Activated T-cell treated with anti-CD3 and anti-CD28 coated beads for 4 hours (primary cell): Measurements from ENCODE around the gene KLF7.

Experiments
- DNase-seq: peaks from one replicate; pipeline ENCODE4 v3.0.0-alpha.2; 2020

Gene KLF7

GRCh38 chr2:207148020-207148419, 17.7 kb downstream of the KLF7 start:
- no peak for DNase-seq

- DNase-seq: no peak
Observed at GRCh38 chr2:207144173-207144785, 21.5 kb downstream of the KLF7 start.

GRCh38 chr2:207143215-207144172, 22.3 kb downstream of the KLF7 start:
- no peak for DNase-seq

GRCh38 chr2:207142461-207142860, 23.3 kb downstream of the KLF7 start:
- DNase-seq: no peak

- DNase-seq: no peak
Observed at GRCh38 chr2:207141386-207141785, 24.4 kb downstream of the KLF7 start.

GRCh38 chr2:207140265-207140664, 25.5 kb downstream of the KLF7 start:
- no peak for DNase-seq

- no peak for DNase-seq
Observed at GRCh38 chr2:207139552-207139951, 26.2 kb downstream of the KLF7 start.

- no peak for DNase-seq
Observed at GRCh38 chr2:207138627-207139297, 27.0 kb downstream of the KLF7 start.

GRCh38 chr2:207137596-207138337, 28.0 kb downstream of the KLF7 start:
- DNase-seq: no peak

- no peak for DNase-seq
Observed at GRCh38 chr2:207136874-207137273, 28.9 kb downstream of the KLF7 start.

- DNase-seq: no peak
Observed at GRCh38 chr2:207135801-207136457, 29.8 kb downstream of the KLF7 start.

GRCh38 chr2:207135340-207135739, 30.4 kb downstream of the KLF7 start:
- DNase-seq: no peak

- no peak for DNase-seq
Observed at GRCh38 chr2:207133820-207134519, 31.8 kb downstream of the KLF7 start.

GRCh38 chr2:207133458-207133819, 32.3 kb downstream of the KLF7 start:
- DNase-seq: no peak

GRCh38 chr2:207132019-207132418, 33.7 kb downstream of the KLF7 start:
- no peak for DNase-seq

GRCh38 chr2:207131594-207131993, 34.2 kb downstream of the KLF7 start:
- DNase-seq: no peak

GRCh38 chr2:207130958-207131521, 34.7 kb downstream of the KLF7 start:
- DNase-seq: no peak

- no peak for DNase-seq
Observed at GRCh38 chr2:207129821-207130220, 35.9 kb downstream of the KLF7 start.

- no peak for DNase-seq
Observed at GRCh38 chr2:207128867-207129266, 36.9 kb downstream of the KLF7 start.

GRCh38 chr2:207126724-207127308, 38.9 kb downstream of the KLF7 start:
- no peak for DNase-seq

- no peak for DNase-seq
Observed at GRCh38 chr2:207123776-207124391, 41.9 kb downstream of the KLF7 start.
